PC-3 (cell line): ENCODE data around the gene C3orf18. TPM values are rescaled to one million over a fixed set of nuclear protein-coding genes. Genes with fewer than 3 reads are reported as not detected.
A peak's percentile ranks its signal among the peaks of the same experiment; 100 is the strongest.

Experiments
- ATAC-seq: fragments of 200-7000 bp; cut with Tn5 transposase; 2 replicates; pipeline ENCODE4 v1.9.1; 2020; ENCODE audit warnings: mild to moderate bottlenecking, moderate library complexity
- BruUV-seq: library from RNA; stranded (reverse); fragments of 400-500 nt; replicated peaks from 2 replicates; lab custom pipeline; 2021; lab: Mats Ljungman, UMichigan
- CTCF ChIA-PET: fragments of 300-600 bp; sonication (Branson Sonifier 250); formaldehyde crosslinking; loops from one replicate; lab custom pipeline; 2022; ENCODE audit warnings: antibody characterized with exemption; lab: Charles Lee
- POLR2A ChIA-PET: fragments of 300-600 bp; sonication (Branson Sonifier 250); formaldehyde crosslinking; loops from one replicate; lab custom pipeline; 2022; ENCODE audit warnings: antibody characterized with exemption; ENCODE audit not compliant: unreplicated experiment; lab: Charles Lee
- DNase-seq: peaks from one replicate; pipeline ENCODE4 v3.0.0-alpha.2; 2015
- H2AFZ ChIP-seq: fragments of 300-600 bp; sonication (generic); 2 replicates; pipeline ENCODE4 v1.6.0; 2016; ENCODE audit warnings: antibody characterized with exemption, low read length
- H3F3A ChIP-seq: fragments of 300-600 bp; sonication (generic); one replicate; pipeline ENCODE4 v1.6.0; 2017; ENCODE audit warnings: antibody characterized with exemption, low read length, control low read depth, mild to moderate bottlenecking; ENCODE audit not compliant: unreplicated experiment
- H3K27ac ChIP-seq: fragments of 300-600 bp; sonication (generic); 2 replicates; pipeline ENCODE4 v1.5.1; 2016; ENCODE audit warnings: mild to moderate bottlenecking, low read length
- H3K27me3 ChIP-seq: fragments of 300-600 bp; sonication (generic); 2 replicates; pipeline ENCODE4 v1.6.1; 2016; ENCODE audit warnings: low read length, mixed read lengths
- H3K36me3 ChIP-seq: fragments of 300-600 bp; sonication (generic); 2 replicates; pipeline ENCODE4 v1.6.1; 2016; ENCODE audit warnings: low read depth, mixed run types, low read length, mixed read lengths
- H3K4me1 ChIP-seq: fragments of 300-600 bp; sonication (generic); 2 replicates; pipeline ENCODE4 v1.5.1; 2016; ENCODE audit warnings: low read length; ENCODE audit not compliant: insufficient read depth
- H3K4me2 ChIP-seq: fragments of 300-600 bp; sonication (generic); 2 replicates; pipeline ENCODE4 v1.6.0; 2016; ENCODE audit warnings: low read length
- H3K4me3 ChIP-seq: fragments of 300-600 bp; sonication (generic); 2 replicates; pipeline ENCODE4 v1.5.1; 2016; ENCODE audit warnings: mild to moderate bottlenecking, low read length, mixed read lengths
- H3K79me2 ChIP-seq: fragments of 300-600 bp; sonication (generic); 2 replicates; pipeline ENCODE4 v1.6.1; 2017; ENCODE audit warnings: low read length, mixed read lengths
- H3K9ac ChIP-seq: fragments of 300-600 bp; sonication (generic); 2 replicates; pipeline ENCODE4 v1.6.0; 2016; ENCODE audit warnings: mild to moderate bottlenecking, low read length
- H3K9me2 ChIP-seq: fragments of 300-600 bp; sonication (generic); replicated peaks from 2 replicates; pipeline ENCODE4 v1.6.1; 2016; ENCODE audit warnings: mixed run types, low read length, mixed read lengths
- H3K9me3 ChIP-seq: fragments of 300-600 bp; sonication (generic); 2 replicates; pipeline ENCODE4 v1.6.1; 2016; ENCODE audit warnings: low read length, mixed read lengths
- H4K20me1 ChIP-seq: fragments of 300-600 bp; sonication (generic); 2 replicates; pipeline ENCODE4 v1.6.1; 2016; ENCODE audit warnings: low read length, mixed read lengths
- CTCF ChIP-seq: fragments of 300-600 bp; sonication (generic); conservative IDR thresholded peaks from 2 replicates; pipeline ENCODE4 v1.5.1; 2017; ENCODE audit warnings: antibody characterized with exemption, low read depth, mild to moderate bottlenecking, low read length
- EZH2 ChIP-seq: fragments of 300-600 bp; sonication (generic); IDR thresholded peaks from one replicate; pipeline ENCODE4 v1.6.1; 2017; ENCODE audit warnings: antibody characterized with exemption, mild to moderate bottlenecking, low read length; ENCODE audit not compliant: unreplicated experiment
- EZH2phosphoT487 ChIP-seq: fragments of 300-600 bp; sonication (generic); IDR thresholded peaks from 2 replicates; pipeline ENCODE4 v1.6.1; 2018; ENCODE audit warnings: mild to moderate bottlenecking, antibody characterized with exemption, low read length, borderline replicate concordance
- intact Hi-C: fragments of 100-400 bp; cut with micrococcal nuclease; formaldehyde crosslinking; loops from 2 replicates; pipeline ENCODE4 v1.9.0; 2023
- total RNA-seq: library from RNA; depleted of rRNA; stranded (reverse); fragments of >200 nt; gene quantifications from 2 replicates; pipeline ENCODE4 v1.2.3, GENCODE V29; 2014

C3orf18 gene
- total RNA-seq, 1 experiment from 2014 or later, result 31.2 TPM

DNA sequence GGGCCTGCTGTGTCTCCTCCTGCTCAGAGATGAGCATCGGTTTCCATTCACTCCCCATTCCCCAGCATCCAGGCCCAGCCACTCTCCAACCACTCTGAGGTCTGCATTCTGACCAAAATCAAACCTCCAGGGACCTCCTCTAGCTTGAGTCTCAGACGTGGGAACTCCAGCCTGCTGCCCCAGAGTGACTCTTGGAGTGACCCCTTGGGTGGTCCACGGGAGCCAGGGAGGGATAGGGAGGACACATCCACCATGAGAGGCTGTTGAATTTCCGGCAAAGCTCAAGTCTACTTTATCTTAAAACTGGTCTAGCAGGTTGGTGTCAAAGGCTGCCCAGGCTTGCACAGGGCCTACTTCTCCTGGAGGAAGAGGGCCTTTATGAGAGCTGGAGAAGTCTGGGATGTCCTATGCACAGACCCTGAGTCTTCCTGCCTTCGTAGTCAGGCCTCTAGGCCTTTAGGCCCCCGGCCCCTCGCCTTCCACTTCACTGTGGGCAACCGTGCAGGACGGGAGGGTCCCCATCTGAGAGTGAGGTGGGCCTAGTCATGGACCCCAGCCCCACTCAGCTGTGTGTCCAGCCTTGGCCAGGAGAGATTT lies 35.1 kb upstream of the C3orf18 start:
- Histone ChIP-seq H3K4me2 (no peak overlapping the region), H2AFZ (no peak overlapping the region), H3K36me3 (no peaks in the 10 kb centered on the region), H3K27ac (no peak overlapping the region), H4K20me1 (no peaks in the 10 kb centered on the region), H3K79me2 (no peaks in the 10 kb centered on the region), H3K9me2 (no peaks in the 10 kb centered on the region), H3F3A (no peaks in the 10 kb centered on the region), H3K9ac (no peak overlapping the region), H3K4me1 (peaks cover 27% of the 10 kb centered on the region), H3K4me3 (no peak overlapping the region), H3K27me3 (no peaks in the 10 kb centered on the region), H3K9me3 (no peaks in the 10 kb centered on the region)
- ATAC-seq (no peak), DNase-seq (peak; percentile 58)
- BruUV-seq, result no TSS peak
- POLR2A ChIA-PET, result interaction anchor here (0.5 kb wide), 1 partner anchor 985 kb away, joined by 15 read pairs; no protein-coding TSS in a partner anchor
- intact Hi-C loops, result no loop called here
- no peak for TF ChIP-seq EZH2
- TF ChIP-seq CTCF, result no peak
- TF ChIP-seq EZH2phosphoT487, result no peak
- CTCF ChIA-PET, result interaction anchor here (0.8 kb wide), 1 partner anchor 11 kb away, joined by 4 read pairs; no protein-coding TSS in a partner anchor

- DNase-seq, result peak; percentile 92
- ChIA-PET CTCF (interaction anchor here (0.5 to 1.0 kb wide), 4 partner anchors 10 to 254 kb away, joined by 3 to 7 read pairs (median 4); partner anchors contain the start of gene CISH), POLR2A (interaction anchor here (0.6 to 1.1 kb wide), 2 partner anchors 11 to 784 kb away, joined by 3 to 4 read pairs; partner anchors contain the start of genes CISH and MANF)
- Histone ChIP-seq H2AFZ (peak overlapping the region; percentile 77), H3K4me1 (peaks cover 27% of the 10 kb centered on the region), H3K27me3 (no peaks in the 10 kb centered on the region), H3K4me2 (peak overlapping the region; percentile 76), H3K9me2 (no peaks in the 10 kb centered on the region), H3F3A (no peaks in the 10 kb centered on the region), H4K20me1 (no peaks in the 10 kb centered on the region), H3K27ac (peak overlapping the region; percentile 36), H3K9me3 (no peaks in the 10 kb centered on the region), H3K36me3 (no peaks in the 10 kb centered on the region), H3K9ac (peak overlapping the region; percentile 33), H3K4me3 (peak overlapping the region; percentile 36; the same call in 1 of the 2 replicates), H3K79me2 (no peaks in the 10 kb centered on the region)
- no peak for TF ChIP-seq EZH2
- TF ChIP-seq CTCF, result no peak
- no peak for TF ChIP-seq EZH2phosphoT487
- BruUV-seq, result no TSS peak
- intact Hi-C loops, result no loop called here
- peak; percentile 86 for ATAC-seq
Observed at GRCh38 chr3:50600841-50601591, 33.5 kb upstream of the C3orf18 start.
